HG03175 (cell line): Measurements from ENCODE around the gene SLC29A3.

Experiments
- ATAC-seq: cut with Tn5 transposase; IDR thresholded peaks from one replicate; pipeline ENCODE4 v1.9.1; 2021; ENCODE audit warnings: mild to moderate bottlenecking, moderate library complexity; ENCODE audit not compliant: unreplicated experiment

SLC29A3 gene

DNA sequence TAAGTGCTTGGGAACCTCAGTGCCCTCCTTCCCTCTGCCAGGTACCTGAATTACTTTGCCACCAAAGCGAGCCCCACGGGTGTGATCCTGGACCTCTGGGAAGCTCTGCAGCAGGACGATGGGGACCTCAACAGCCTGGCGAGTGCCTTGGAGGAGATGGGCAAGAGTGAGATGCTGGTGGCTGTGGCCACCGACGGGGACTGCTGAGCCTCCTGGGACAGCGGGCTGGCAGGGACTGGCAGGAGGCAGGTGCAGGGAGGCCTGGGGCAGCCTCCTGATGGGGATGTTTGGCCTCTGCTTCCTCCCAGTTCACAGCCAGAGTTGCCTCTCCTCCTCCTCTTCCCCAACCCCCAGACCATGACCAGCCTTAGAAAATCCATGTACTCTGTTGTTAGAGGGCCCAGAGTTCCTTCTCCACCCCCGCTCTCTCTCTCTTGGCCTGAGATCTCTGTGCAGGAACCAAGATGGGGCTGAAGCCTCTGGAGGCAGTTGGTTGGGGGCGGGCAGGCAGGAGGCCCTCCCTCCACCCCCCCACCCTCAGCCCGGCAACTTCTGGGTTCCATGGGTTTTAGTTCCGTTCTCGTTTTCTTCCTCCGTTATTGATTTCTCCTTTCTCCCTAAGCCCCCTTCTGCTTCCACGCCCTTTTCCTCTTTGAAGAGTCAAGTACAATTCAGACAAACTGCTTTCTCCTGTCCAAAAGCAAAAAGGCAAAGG is 19.8 kb upstream of the SLC29A3 start:
- no peak for ATAC-seq

DNA sequence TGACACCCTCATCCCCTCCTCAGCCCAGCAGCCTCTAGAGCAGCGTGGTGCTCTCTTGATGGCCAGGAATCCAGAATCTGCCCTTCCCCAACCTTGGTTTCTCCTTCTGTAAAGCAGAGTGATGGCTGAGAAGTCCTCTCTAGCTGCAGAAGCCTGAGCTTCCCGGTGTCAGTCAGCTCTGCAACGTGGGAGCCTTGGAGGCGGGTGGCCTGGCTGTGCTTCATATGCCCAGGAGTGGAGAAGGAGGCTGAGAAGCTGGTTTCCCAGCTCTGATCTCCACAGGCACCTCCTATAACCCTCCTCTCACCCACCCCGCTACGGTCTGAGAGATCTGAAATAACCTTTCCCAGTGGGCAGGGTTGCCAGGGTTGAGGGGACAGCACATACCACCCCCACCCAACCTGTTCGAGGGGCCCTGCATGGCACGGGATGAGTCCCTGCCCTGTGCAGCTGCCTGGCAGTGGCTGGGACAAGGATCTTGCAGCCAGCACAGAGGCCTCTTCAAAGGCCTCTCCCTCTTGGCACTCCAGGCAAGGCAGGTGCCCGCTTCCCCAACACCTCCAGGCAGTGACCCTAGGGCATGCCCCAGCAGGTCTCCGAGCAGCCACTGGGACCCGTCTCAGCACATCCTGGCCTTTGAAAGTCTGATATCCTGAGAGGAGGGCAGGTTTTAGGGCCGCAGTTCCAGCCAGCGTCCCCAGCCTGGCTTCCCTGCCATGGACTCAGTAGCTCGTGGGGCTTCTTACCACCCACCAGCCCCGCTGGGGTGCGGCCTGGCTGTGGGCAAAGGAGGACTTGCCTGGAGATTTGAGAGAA is 18.3 kb upstream of the SLC29A3 start:
- ATAC-seq: no peak

DNA sequence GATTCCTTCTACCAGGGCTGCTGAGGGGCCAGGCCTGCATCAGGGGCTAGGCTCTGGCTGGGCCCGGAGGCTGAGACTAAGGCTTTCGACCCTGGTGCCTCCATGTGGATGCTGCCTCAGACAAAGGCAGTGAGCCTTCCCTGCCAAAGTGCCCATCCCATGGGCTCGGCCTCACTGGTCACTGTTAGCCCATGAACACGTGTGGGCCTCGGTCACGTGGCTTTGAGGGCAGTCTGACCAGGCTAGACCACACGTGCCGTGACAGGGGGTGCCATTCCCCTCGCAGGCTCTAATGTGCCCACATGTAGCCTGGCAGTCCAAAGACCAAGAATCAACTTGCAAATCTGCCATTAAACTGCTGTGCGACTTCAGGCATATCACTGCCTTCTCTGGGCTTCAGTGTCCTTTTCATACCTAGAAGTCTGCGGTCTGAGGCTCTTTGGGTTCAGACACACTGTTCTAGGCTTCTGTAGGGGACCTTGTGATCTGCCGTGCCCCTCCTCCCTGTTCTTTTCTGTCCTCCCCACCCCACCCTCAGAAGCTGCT is 17.6 kb upstream of the SLC29A3 start:
- no peak for ATAC-seq

DNA sequence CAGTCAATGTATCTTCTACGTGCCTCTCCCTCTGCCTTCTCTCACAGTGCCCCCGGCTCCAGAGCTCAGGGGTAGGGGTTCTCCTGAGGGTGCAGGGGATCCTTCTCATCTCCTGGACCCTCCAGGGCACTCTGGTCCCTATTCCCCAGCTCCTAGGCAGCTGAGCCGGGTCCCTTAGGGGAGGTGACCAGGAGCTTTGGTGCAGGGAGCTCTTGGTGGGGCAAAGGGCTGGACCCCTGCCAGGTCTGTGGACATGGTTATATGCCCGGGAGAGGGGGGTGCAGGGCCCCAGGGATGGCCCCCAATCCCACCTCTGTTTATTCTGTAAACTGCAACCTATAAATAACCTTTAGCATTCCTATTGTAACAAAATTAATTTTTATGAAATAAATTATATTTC is 16.6 kb upstream of the SLC29A3 start:
- no peak for ATAC-seq

DNA sequence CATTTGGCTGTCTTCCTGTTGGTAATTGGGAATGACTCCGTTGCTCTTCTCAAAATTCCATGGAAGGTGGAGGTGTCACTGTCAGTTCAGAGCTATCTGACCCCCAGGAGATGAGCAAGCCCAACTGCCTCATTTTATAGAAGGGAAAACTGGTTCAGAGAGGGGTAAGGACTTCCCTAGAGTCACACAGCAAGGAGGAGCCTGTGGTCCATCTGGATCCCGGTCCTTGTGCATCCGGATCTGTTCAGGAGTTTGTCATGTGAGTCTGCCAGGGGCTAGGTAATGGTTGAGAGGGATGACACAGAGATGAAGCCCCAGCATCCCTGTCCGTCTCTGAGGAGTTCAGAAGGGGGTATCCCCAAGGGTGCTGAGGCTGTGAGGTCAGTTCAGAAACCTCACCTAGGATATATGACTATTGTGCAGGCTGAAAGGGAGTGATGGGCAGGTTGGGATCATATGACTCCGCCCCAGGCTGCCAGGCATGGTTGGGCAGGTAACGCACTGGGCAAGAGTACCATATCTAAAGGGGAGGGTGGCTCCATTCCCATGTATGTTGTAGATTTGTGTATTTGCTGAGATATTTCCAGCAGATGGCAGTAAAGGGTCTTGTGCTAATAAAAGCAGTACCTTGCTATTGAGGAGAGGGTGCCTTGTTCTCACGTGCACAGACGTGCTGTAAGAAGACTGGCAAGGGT is 16.0 kb upstream of the SLC29A3 start:
- no peak for ATAC-seq

DNA sequence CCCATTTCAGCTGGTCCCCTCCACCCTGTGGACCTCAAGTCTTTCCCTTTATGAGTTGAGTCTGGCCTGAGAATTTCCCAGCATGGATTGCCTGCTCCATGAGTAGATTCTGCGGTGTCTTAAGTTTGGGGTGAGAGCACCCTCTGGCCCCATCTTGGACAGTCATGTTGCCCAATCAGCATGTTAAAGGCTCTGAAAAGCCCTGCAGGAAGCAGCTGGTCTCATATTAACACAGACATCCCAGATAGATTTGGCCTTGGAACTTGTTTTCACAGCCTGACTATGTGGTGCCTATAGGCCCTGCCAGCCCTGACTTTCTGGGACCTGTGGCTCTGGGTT is 15.5 kb upstream of the SLC29A3 start:
- ATAC-seq: no peak

DNA sequence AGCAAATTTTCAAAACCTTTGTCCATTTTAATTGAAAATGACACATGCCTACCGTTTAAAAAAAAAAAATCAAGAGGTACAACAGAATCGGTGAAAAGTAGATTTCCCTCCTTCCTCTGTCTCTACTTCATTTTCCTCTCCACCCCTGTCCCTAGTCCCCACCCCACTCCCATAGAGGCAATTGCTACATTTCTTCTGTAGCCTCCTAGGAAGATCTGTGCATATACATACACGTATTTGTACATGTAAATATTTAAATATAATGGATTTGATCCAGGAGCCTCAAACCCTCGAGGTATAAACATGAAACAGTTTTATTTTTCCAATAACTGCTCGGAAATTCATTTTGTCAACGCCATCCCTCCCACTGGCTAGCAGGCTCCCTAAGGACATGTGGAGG is 14.1 kb upstream of the SLC29A3 start:
- no peak for ATAC-seq

DNA sequence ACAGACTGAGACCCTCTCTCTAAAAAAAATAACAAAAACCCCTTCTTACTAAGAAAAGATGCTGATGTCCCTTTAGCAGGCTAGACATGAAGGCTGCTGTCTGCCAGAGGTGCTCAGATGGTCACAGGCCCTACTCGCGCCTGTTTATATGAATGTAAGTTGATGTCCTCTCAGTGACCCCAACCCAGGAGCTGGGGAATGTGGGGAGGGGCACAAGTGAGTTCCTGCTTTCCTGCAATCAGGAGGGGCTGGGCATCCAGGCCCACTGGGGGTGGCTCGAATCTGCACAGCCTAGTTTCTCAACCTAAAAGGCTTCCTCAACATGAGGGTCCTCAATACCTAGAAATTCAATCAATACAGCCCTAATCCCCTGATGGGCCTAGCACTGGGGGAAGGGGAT is 12.1 kb upstream of the SLC29A3 start:
- no peak for ATAC-seq

DNA sequence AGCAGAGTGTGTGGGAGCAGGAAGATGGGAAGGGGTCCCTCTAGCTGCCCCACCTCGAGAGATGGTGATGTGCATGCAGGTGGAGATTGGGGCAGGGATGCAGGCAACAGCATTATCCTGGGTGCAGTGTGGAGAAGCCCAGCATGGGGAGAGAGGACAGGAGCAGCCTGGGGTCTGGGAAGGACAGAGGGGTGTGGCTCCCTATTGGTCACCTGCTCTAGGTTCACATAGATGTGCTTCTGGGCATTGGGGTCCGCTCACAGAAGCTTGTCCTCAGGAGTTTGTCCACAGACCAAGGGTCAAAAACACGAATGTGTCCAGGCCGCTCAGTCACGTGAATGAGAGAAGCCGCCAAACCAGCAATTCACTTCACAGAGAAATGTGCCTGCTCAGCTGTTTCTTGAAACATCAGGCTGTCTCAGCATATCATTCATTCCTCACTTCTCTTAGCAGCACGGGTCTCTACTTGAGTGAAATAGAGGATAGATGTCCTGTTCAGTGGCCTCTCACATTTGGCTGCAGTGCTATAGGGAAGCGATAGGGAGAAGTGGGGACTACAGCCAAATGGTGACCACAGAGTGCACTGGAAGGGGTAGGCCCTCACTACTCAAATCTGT is 11.5 kb upstream of the SLC29A3 start:
- no peak for ATAC-seq

DNA sequence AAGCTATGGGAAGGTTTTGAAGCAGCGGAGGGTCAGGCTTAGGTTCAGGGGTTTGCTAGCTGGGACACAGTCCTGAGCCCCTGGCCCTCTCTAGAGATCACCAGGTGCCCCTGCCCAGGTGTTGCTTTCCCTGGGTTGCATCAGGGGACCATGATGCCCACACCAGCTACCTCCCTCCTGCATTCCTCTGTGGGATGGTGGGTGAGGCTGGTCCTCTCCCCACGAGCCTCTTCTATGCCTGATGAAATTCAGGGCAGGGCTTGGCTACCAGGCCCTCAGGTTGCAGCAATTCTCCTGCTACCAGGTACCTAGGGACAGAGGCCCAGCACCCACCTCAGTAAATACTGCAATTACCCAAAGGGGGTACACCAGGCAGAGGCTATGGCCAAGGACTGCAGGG is 10.8 kb upstream of the SLC29A3 start:
- ATAC-seq: no peak

DNA sequence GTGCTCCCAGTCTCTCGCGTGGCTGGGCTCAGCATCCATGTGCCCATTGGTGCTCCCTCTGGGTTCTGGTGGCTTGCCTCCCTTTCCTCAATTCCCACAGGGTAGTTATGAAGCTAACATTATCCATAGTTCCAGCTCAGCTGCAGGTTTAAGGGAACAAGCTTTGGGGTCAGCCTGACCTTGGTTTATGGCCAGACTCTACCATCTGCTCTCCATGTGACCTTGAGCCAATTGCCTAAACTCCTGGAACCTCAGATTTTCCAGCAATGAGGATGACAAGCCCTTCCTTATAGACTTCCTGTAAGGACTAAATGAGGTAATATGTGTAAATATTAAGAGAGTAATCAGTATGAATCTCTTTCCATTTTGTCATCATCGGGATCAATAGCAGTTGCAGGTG is 10.1 kb upstream of the SLC29A3 start:
- ATAC-seq: no peak

DNA sequence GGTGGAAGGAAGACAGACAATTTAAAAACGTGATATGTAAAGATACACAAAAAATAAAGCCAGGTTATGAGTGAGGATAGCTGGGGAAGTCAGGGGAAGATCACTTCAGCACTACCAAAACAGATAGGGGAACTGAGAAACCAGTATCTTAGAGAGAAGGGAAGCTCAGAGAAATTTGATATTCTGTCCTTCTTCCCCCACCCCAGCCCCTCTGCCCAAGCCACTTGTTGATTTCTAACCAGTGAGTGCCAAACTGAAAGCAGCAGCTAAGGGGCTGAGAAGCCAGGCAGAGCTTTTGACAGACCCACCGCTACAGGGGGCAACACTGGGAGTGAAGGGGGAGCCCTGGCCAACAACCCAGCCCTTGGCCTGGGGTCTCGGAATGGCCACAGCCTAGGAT is 9.1 kb upstream of the SLC29A3 start:
- no peak for ATAC-seq

DNA sequence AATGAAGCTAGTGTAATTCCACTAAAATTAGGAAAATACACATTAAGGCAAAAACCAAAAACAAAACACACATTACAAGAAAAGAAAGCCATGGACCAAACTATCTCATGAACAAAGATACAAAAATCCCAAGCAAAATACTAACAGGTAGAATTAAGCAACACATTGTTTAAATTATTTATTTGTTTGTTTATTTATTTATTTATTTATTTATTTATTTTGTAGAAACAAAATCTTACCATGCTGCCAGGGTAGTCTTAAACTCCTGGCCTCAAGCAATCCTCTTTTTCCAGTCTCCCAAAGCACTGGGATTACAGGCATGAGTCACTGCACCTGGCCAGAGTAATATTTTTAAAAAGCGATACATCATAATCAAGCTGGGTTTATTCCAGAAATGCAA is 6.8 kb upstream of the SLC29A3 start:
- no peak for ATAC-seq

DNA sequence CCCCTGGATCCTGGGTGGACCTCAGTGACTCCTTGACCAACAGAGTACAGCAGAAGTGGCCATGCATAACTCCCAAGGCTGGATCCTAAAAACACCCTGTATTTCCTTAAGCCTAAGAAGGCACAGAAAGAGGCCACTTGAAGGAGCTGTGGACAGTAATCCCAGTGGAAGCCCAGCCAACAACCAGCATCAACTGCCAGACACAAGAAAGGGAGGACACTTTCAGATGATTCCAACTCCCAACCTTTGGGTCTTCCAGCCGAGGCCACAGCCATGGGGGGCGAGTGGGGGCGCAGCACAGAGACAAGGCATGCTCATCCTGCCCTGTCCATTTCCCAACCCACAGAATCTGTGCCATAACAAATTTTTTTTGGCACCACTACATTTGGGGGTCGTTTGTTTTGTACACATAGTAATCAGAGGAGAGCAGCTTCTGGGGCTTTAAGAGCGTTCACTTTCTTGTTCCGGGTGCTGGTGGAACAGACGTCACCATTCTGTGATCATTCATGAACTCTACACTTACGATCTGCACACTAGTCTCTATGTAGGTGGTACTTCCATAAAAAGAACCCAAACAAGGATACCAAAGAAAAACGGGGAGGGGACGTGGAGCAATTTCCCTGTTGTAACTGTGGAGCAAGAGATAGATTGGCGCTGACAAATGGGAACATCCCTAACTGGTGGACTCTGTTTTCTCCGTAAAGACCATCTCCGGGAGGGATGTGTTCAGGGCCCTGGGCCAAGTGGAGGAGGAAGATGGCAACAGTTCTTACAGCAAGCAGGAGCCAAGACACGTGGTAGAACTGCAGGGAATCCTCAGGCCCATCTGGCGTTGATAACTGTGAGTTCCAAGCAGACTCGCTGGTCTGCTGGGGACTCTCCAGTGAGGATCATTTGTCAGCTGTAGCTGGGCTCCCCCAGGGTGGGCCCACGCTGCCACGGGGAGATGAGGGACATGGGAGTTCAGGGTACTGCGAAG is 6.0 kb upstream of the SLC29A3 start:
- no peak for ATAC-seq

DNA sequence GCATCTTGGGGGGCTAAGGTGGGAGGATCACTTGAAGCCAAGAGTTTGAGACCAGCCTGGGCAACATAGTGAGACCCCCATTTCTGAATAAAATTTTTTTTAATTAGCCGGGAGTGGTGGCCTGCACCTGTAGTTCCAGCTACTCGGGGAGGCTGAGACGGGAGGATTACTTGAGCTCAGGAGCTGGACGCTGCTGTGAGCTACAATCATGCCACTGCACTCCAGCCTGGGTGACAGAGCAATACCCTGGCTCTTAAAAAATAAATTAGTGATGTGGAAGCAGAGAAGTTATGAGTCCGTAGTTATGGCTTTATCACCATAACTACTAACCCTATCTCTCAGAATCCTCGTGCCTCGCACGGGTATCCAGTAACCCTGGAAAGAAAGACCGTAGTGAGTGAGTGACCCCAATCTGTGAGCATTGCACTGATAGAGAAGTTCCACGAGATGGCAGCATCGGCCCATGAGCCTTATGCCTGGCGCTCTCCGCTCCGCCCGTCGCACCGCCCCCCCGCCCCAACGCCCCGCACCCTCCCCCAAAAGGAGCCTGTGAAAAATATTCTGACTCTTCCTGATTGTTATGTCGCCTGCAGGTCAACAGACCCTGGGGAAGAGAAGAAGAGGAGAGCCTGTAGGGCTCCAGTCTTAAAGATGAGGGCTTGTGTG is 4.9 kb upstream of the SLC29A3 start:
- ATAC-seq: no peak

DNA sequence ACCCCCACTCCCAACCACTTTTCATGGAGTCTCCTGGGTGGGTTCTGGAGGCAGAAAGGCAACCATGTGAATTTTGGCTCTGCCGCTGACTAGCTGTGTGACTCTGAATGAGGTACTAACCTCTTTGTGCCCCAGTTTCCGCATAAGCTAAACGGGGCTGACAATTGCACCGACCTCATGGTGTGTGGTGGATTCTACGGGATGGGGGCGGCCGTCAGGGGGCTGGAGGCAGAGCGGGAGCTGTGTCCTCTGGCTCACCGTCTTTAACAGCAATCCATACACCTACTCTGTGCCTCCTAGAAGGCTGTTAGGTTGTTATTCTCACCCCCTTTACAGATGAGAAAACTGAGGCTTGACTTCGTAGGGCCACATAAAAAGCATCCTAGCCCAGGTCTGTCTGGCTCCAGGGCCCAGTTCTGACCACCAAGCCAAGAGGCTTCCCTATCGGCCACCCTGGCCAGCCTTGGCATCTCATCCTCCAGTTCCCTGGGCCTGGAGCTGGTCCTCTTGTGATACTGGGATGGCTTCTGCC is 4.3 kb upstream of the SLC29A3 start:
- ATAC-seq: no peak

DNA sequence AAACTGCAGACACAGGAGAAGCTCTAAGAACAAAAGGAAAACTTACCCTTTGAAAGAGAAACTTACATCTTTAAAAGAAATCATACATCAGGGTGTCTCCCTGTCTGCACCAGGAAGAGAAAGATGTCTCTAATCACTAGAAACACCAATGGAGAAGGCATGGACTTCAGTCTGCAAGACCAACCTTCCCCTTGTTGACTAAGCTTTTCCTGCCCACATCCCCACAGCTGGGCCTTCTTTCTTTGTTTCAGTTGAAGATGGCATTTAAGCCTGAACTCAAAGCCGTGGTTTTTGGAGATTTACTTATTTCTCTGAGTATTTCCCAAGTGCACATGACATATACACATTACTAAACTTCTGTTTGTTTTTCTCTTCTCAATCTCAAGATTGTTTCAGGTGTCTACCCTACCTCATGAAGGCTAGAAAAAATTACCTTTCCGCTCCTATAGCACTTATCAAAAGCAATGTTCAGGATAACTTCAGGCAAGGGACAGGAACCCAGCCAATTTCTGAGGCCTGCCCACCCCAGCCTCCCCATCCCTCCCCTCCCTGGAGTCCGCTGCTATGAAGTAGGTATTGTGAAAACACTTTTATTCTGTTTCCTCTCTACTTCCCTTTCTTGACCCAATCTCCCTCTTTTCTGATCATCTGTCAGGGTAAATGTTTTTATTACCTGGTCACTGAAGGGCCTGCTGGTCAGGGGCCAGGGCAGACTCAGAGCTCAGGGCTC is 2.8 kb upstream of the SLC29A3 start:
- no peak for ATAC-seq

DNA sequence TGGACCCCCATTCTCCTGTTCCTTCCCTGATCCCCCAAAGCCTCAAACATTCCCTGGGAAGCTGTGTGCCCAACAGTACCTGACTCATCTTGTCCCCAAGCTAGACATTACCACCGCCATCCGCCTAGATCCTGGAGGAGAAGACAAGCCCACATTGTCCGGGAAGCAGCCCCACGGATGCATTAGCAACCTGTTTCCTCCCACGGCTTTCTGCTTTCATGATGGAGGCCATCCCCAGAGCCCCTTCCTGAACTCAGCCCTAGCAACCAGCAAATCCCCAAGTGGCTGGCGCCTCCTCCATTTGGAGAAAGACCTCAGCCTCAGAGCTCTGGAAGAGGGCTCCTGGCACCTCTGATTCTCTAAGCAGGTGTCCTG is 2.3 kb upstream of the SLC29A3 start:
- ATAC-seq: no peak

DNA sequence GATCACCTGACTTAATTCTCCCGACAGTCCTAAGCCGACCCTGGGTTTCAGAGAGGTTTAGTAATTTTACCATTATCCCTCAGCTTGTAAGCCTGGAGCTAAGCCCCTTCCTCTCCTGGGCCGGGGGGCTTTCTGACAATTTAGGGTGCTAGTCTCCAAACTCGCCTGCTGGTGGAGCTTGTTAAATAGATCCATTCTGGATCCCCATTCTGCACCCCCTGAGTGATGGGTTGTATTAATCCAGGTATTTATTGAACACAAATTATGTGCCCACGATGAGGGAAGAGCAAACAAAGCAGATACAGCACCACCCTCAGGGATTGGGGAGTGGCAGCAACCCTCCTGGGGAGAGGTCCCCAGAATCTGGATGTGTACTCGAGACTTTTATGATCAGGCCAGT is 1.3 kb upstream of the SLC29A3 start:
- ATAC-seq: no peak
